Gastroesophageal sphincter (tissue), 3 donors: ENCODE results near the gene CD55.

ENCODE experiments used
- POLR2A ChIP-seq, 2 donors: fragments of 450-650 bp; IDR thresholded peaks; one replicate each; pipeline ENCODE4 v1.6.1; 2017; ENCODE audit warnings: antibody characterized with exemption in 2 of 2, mild to moderate bottlenecking in 2 of 2, moderate library complexity in 1 of 2
- POLR2AphosphoS5 ChIP-seq: sonication (generic); formaldehyde crosslinking; IDR thresholded peaks from one replicate; pipeline ENCODE4 v1.6.1; 2017; ENCODE audit warnings: antibody characterized with exemption
- TF ChIP-seq, protein P1 (sequence below), 4 experiments: fragments of 200-600 bp in 2 of 4; fragments of 450-650 bp in 2 of 4; sonication (generic) in 1 of 4; IDR thresholded peaks; one replicate each; pipeline ENCODE4 v1.5.1; 2017 to 2019; ENCODE audit warnings: antibody characterized with exemption in 4 of 4, mild to moderate bottlenecking in 2 of 4, moderate library complexity in 2 of 4

DNA sequence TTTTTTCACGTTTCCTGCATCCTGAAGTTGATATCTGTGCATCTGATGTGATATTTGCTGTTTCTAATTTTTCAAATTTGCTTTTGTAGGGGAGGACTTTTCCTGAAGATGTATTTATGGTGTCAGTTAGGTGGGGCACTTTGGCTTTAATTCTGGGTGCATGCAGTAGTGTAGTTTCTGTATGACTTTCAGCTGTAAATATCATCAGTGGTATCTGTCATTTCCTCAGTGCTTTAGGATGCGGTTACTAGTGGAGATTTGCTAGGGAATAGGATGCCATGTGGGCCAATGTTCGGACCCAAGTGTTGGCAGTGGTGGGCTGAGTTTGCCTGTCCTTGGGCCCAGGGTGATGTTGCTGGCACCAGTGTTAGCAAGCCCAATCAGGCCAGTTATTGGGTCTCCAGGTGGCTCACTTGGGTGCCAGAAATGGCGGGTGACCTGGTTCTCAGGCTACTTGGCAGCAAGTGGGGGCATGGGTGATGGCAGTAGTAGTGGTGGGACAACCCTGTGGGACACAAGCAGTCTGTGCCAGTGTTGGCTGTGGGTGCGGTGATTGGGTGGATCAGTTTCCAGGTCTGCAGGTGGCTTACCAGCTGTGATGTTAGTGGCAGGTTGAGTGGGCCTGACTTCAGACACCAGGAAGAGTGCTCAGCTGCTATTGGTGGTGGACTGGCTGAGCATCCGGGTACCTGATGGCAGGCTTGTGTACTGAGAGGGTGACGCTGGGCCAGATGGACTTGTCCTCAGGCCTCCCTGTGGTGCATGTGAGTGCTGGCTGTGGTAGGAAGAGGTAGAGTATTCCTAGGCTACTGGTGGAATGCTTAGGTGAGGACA, 24.4 kb downstream of the CD55 start:
- TF ChIP-seq, protein P1, sequence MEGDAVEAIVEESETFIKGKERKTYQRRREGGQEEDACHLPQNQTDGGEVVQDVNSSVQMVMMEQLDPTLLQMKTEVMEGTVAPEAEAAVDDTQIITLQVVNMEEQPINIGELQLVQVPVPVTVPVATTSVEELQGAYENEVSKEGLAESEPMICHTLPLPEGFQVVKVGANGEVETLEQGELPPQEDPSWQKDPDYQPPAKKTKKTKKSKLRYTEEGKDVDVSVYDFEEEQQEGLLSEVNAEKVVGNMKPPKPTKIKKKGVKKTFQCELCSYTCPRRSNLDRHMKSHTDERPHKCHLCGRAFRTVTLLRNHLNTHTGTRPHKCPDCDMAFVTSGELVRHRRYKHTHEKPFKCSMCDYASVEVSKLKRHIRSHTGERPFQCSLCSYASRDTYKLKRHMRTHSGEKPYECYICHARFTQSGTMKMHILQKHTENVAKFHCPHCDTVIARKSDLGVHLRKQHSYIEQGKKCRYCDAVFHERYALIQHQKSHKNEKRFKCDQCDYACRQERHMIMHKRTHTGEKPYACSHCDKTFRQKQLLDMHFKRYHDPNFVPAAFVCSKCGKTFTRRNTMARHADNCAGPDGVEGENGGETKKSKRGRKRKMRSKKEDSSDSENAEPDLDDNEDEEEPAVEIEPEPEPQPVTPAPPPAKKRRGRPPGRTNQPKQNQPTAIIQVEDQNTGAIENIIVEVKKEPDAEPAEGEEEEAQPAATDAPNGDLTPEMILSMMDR (IDR thresholded peaks at IDR 0.05): no peak
- no peak for TF ChIP-seq POLR2A (IDR thresholded peaks at IDR 0.05)
- no peak for TF ChIP-seq POLR2AphosphoS5
